Effector memory CD4-positive, alpha-beta T cell (primary cell): ENCODE results near the gene CHAC1.

Experiments used
- DNase-seq, 3 donors: peaks; one replicate each; pipeline ENCODE4 v3.0.0-alpha.2; 2020
- H3K27ac ChIP-seq: 2 replicates; pipeline ENCODE4 v1.7.0; 2013; ENCODE audit warnings: mild to moderate bottlenecking, low read length, moderate library complexity; ENCODE audit not compliant: insufficient read depth, poor library complexity, severe bottlenecking
- H3K27me3 ChIP-seq: replicated peaks from 2 replicates; pipeline ENCODE4 v1.7.0; 2013; ENCODE audit warnings: mild to moderate bottlenecking, low read length; ENCODE audit not compliant: insufficient read depth, control insufficient read depth, poor library complexity, severe bottlenecking
- H3K36me3 ChIP-seq: 2 replicates; pipeline ENCODE4 v1.7.0; 2013; ENCODE audit warnings: mild to moderate bottlenecking, low read length, moderate library complexity; ENCODE audit not compliant: control insufficient read depth, insufficient read depth
- H3K4me1 ChIP-seq: 2 replicates; pipeline ENCODE4 v1.7.0; 2013; ENCODE audit warnings: low read length, mild to moderate bottlenecking; ENCODE audit not compliant: control insufficient read depth, insufficient read depth, poor library complexity, severe bottlenecking
- H3K4me3 ChIP-seq: 2 replicates; pipeline ENCODE4 v1.7.0; 2013; ENCODE audit warnings: low read length, low read depth, mild to moderate bottlenecking; ENCODE audit not compliant: insufficient read depth, poor library complexity, severe bottlenecking
- H3K9me3 ChIP-seq: 2 replicates; pipeline ENCODE4 v1.7.0; 2013; ENCODE audit warnings: mild to moderate bottlenecking, low read length, moderate library complexity; ENCODE audit not compliant: control insufficient read depth

The CHAC1 gene

DNA sequence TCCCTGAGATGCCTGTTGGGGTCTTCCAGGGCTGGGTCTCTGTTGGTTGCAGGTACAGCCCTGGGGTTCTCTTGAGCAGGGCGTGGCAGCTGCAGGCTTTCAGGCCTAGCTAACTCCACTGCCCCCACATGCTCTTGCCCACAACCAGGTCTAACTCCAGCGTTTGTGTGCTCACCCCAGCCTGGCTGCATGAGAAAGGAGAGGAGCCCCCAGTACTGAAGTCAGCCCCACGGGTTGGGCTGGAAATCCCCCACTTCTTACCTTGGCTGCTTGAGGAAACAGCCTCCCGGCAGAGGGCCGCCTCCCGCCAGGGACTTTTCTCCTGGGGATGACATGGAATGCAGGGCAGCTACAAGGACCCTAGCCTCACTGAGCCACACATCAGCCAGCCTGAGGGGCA is 40.8 kb upstream of the CHAC1 start:
- H3K9me3 ChIP-seq, result no peaks in the 10 kb centered on the region

DNA sequence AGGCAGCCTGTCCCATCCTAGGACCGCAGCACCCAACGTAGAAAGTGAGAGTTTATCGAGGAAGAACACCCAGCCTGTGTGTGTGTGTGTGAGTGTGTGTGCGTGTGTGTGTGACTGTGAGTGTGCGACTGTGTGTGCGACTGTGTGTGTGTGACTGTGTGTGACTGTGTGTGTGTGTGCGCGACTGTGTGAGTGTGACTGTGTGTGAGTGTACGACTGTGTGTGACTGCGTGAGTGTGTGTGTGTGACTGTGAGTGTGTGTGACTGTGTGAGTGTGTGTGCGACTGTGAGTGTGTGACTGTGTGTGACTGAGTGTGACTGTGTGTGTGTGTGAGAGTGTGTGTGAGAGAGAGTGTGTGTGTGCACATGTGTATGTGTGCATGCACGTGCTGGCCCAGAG is 39.3 kb upstream of the CHAC1 start:
- no peaks in the 10 kb centered on the region for H3K4me1 ChIP-seq
- no peak for DNase-seq
- no peak overlapping the region for H3K4me3 ChIP-seq
- H3K9me3 ChIP-seq, result no peaks in the 10 kb centered on the region
- no peaks in the 10 kb centered on the region for H3K36me3 ChIP-seq
- H3K27me3 ChIP-seq, result no peaks in the 10 kb centered on the region
- H3K27ac ChIP-seq, result no peak overlapping the region

More for the DNA sequence above, 40.8 kb upstream of the CHAC1 start:
- Histone ChIP-seq H3K27me3 (no peaks in the 10 kb centered on the region), H3K36me3 (no peaks in the 10 kb centered on the region), H3K4me1 (peaks cover 3% of the 10 kb centered on the region), H3K27ac (no peak overlapping the region), H3K4me3 (no peak overlapping the region)
- DNase-seq, result no peak

DNA sequence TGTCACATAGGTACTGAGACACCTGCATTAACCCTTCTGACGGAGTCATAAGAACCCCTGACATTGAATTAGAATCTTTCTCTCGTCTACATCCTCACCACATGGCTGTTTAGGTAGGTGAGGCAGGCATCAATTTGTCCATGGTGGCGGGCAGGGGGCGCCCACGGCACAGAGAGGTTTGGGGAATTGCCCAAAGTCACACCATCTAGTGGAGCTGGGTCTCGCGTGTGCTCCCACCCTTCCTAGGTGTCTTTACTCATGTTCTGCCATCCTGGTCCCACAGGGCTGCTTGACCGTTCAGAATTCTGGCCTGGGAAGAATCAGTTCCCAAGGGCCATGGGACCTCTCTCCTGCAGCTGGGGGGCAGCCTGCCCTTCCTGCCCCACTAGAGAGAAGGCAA is 38.8 kb upstream of the CHAC1 start:
- Histone ChIP-seq H3K27ac (no peak overlapping the region), H3K36me3 (no peaks in the 10 kb centered on the region), H3K27me3 (no peaks in the 10 kb centered on the region), H3K9me3 (no peaks in the 10 kb centered on the region), H3K4me1 (no peaks in the 10 kb centered on the region), H3K4me3 (no peak overlapping the region)
- no peak for DNase-seq

DNA sequence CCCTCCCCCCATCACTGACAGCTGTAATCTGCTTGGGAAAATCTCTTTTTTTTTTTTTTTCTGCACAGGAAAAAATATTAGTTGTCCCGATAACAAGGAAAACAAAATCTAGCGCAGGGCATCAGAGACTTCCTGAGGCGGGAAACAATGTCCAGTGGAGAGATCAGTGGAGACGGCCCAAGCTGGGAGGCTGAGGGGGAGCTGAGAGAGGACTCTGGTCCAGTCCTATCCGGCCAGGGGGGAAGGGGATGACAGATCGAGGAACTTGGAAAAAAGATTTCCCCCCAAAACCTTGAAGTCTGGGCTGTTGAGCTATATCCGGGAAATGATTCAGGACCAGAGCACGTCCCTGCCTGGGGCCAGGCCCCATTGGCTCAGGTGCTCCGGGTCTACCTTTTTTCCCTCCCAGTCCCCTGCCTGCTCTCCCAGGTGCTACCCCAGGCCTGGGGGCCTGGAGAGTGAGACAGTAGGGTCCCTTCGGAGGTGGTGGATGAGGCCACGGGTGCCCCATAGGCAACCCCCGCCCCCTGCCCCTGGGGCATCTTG is 38.1 kb upstream of the CHAC1 start:
- Histone ChIP-seq H3K36me3 (no peaks in the 10 kb centered on the region), H3K4me3 (no peak overlapping the region), H3K9me3 (no peaks in the 10 kb centered on the region), H3K27ac (no peak overlapping the region), H3K4me1 (no peaks in the 10 kb centered on the region), H3K27me3 (no peaks in the 10 kb centered on the region)
- DNase-seq, result no peak

- Histone ChIP-seq H3K4me3 (no peak overlapping the region), H3K9me3 (no peaks in the 10 kb centered on the region), H3K4me1 (no peaks in the 10 kb centered on the region), H3K36me3 (no peaks in the 10 kb centered on the region), H3K27me3 (no peaks in the 10 kb centered on the region), H3K27ac (no peak overlapping the region)
- no peak for DNase-seq
Observed at GRCh38 chr15:40915679-40916078, 37.6 kb upstream of the CHAC1 start.

DNA sequence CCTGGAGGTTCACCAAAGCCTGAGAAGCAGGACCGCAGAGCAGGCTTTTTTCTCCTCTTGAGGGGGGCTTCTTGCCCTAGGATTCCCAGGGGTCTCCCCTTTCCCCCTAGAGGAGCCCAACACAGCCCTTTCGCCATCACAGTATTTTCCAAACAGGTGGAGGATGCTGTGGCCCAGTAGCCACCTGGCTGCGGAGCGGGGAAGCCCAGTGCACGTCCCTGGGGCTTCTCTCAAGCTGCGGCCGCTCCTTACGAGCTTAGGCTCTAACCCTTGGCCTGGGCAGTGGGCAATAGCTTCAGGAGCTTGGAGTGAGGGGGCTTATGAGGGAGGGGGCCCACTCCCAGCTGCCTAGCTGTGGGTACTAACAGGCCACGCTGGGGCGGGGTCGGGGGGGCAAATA is 35.7 kb upstream of the CHAC1 start:
- DNase-seq, result no peak
- H3K27ac ChIP-seq, result no peak overlapping the region
- H3K4me1 ChIP-seq, result no peaks in the 10 kb centered on the region
- H3K9me3 ChIP-seq, result no peaks in the 10 kb centered on the region
- H3K36me3 ChIP-seq, result no peaks in the 10 kb centered on the region
- H3K4me3 ChIP-seq, result no peak overlapping the region
- no peaks in the 10 kb centered on the region for H3K27me3 ChIP-seq

GRCh38 chr15:40918146-40918798 is 35.0 kb upstream of the CHAC1 start:
- no peaks in the 10 kb centered on the region for H3K9me3 ChIP-seq
- no peak overlapping the region for H3K4me3 ChIP-seq
- H3K27me3 ChIP-seq, result no peaks in the 10 kb centered on the region
- H3K27ac ChIP-seq, result no peak overlapping the region
- no peaks in the 10 kb centered on the region for H3K4me1 ChIP-seq
- DNase-seq, result no peak
- no peaks in the 10 kb centered on the region for H3K36me3 ChIP-seq

DNA sequence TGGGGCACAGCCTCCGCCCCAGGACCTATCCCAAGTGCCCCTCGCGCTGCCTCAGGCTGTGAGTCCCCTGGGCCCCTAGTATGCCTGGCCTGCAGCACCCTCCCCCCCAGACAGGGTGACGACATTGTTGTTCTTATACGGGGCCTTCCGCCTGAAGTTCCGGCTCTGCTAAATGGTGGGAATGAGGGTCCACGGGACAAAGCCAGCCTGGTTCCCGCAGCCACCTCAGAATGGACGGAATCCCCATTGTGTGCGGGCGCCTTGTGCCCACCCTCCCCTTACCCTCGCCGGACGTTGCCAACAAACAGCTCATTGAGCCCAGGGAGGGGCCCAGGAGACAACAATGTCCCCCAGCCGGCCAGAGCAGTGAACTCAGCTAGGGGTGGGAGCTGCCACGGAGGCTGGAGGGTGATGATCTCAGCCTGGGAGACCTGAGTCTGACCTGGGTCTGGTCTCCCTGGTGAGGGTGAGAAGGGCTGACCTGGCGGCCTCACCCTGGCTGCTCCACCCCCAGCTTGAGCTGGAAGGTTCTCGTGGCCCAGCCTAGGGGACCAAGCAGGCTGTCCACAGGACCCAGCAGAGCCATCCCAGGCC is 34.4 kb upstream of the CHAC1 start:
- no peak overlapping the region for H3K4me3 ChIP-seq
- DNase-seq, result no peak

DNA sequence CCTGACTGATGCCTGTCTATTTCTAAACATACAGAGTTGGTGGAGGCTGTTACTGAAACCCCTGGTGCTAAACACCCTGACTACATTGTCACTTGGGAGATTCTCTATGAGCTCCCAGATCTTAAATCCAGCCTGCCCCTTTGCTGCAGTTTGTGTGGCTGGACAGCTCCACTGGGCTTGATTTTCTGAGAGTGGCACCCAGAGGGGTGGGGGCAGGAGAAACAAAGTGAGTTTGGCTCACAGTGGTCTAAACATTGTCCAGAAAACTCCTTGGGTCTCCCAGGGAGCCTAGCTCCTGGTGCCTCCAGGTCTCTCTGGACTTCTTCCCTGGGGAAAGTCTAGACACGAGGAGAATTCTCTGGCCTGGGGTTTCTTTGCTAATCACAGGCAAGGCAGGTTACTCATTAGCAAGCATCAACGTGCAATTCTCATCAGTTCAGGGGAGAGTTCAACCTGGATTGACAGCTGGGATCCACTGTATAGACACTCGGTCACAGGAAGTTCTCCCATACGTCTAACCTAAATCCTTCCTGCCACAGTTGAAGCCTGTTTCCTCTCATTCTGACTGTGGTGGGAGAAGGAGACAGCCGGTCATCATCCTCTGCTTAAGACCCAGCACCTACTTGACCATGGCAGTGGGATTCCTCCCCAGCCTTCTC is 31.2 kb upstream of the CHAC1 start:
- Histone ChIP-seq H3K4me3 (no peak overlapping the region), H3K27ac (no peak overlapping the region), H3K9me3 (no peaks in the 10 kb centered on the region), H3K27me3 (peaks cover 14% of the 10 kb centered on the region), H3K4me1 (peaks cover 17% of the 10 kb centered on the region), H3K36me3 (no peaks in the 10 kb centered on the region)
- DNase-seq, result no peak

More for the DNA sequence above, 34.4 kb upstream of the CHAC1 start:
- Histone ChIP-seq H3K27ac (no peak overlapping the region), H3K27me3 (no peaks in the 10 kb centered on the region), H3K4me1 (no peaks in the 10 kb centered on the region), H3K36me3 (no peaks in the 10 kb centered on the region), H3K9me3 (no peaks in the 10 kb centered on the region)

GRCh38 chr15:40922608-40923005 is 30.7 kb upstream of the CHAC1 start:
- Histone ChIP-seq H3K36me3 (no peaks in the 10 kb centered on the region), H3K9me3 (no peaks in the 10 kb centered on the region), H3K27ac (no peak overlapping the region), H3K4me1 (peaks cover 22% of the 10 kb centered on the region), H3K27me3 (peaks cover 19% of the 10 kb centered on the region), H3K4me3 (no peak overlapping the region)
- no peak for DNase-seq
